IMR-90 (cell line): ENCODE measurements around the gene ZNF732. TPM values are rescaled to one million over a fixed set of nuclear protein-coding genes. Genes with fewer than 3 reads are reported as not detected.

Experiments used
- ATAC-seq: fragments of 200-7000 bp; cut with Tn5 transposase; 2 replicates; pipeline ENCODE4 v1.9.1; 2020; ENCODE audit warnings: low read depth, mild to moderate bottlenecking, moderate library complexity
- BruUV-seq: library from RNA; stranded (reverse); fragments of 400-500 nt; replicated peaks from 2 replicates; lab custom pipeline; 2021; lab: Mats Ljungman, UMichigan
- CTCF ChIA-PET: fragments of 300-600 bp; formaldehyde crosslinking; extraction: SDS; loops from one replicate; lab custom pipeline; 2021; ENCODE audit warnings: antibody characterized with exemption; lab: Yijun Ruan, JAX
- POLR2A ChIA-PET: fragments of 300-600 bp; sonication (Branson Sonifier 250); formaldehyde crosslinking; loops from one replicate; lab custom pipeline; 2022; ENCODE audit warnings: antibody characterized with exemption; ENCODE audit not compliant: unreplicated experiment; lab: Charles Lee
- DNase-seq: peaks from one replicate; pipeline ENCODE4 v3.0.0; 2013
- H2AFZ ChIP-seq: replicated peaks from 2 replicates; pipeline ENCODE3; 2013; ENCODE audit warnings: low read length, mild to moderate bottlenecking; ENCODE audit not compliant: poor library complexity
- H2AK5ac ChIP-seq: 2 replicates; pipeline ENCODE4 v1.6.1; 2013; ENCODE audit warnings: low read depth, low read length, inconsistent platforms
- H2AK9ac ChIP-seq: replicated peaks from 2 replicates; pipeline ENCODE3; 2013; ENCODE audit warnings: mild to moderate bottlenecking, low read depth, low read length, moderate library complexity; ENCODE audit not compliant: poor library complexity
- H2BK120ac ChIP-seq: 2 replicates; pipeline ENCODE4 v1.6.1; 2013; ENCODE audit warnings: low read depth, low read length, inconsistent platforms
- H2BK15ac ChIP-seq: 3 replicates; pipeline ENCODE4 v1.6.1; 2013; ENCODE audit warnings: low read depth, low read length, inconsistent platforms
- H2BK20ac ChIP-seq: 2 replicates; pipeline ENCODE4 v1.6.1; 2013; ENCODE audit warnings: low read depth, mild to moderate bottlenecking, inconsistent platforms, low read length, moderate library complexity
- H2BK5ac ChIP-seq: 2 replicates; pipeline ENCODE4 v1.6.1; 2013; ENCODE audit warnings: mild to moderate bottlenecking, low read depth, low read length, inconsistent platforms; ENCODE audit not compliant: poor library complexity, severe bottlenecking
- H3K14ac ChIP-seq: replicated peaks from 2 replicates; pipeline ENCODE4 v1.6.1; 2013; ENCODE audit warnings: low read depth, low read length, inconsistent platforms
- H3K18ac ChIP-seq: 2 replicates; pipeline ENCODE4 v1.6.1; 2013; ENCODE audit warnings: low read depth, low read length, control low read depth
- H3K23ac ChIP-seq: 2 replicates; pipeline ENCODE4 v1.6.1; 2013; ENCODE audit warnings: low read depth, low read length, inconsistent platforms
- H3K27ac ChIP-seq: 2 replicates; pipeline ENCODE4 v1.5.1; 2013; ENCODE audit warnings: mild to moderate bottlenecking, control low read depth, low read length; ENCODE audit not compliant: insufficient read depth
- H3K27me3 ChIP-seq: 2 replicates; pipeline ENCODE4 v1.6.1; 2013; ENCODE audit warnings: low read length; ENCODE audit not compliant: control insufficient read depth, insufficient read depth
- H3K36me3 ChIP-seq: 2 replicates; pipeline ENCODE4 v1.6.1; 2013; ENCODE audit warnings: low read length, mixed read lengths; ENCODE audit not compliant: control insufficient read depth, insufficient read depth
- H3K4ac ChIP-seq: 2 replicates; pipeline ENCODE4 v1.6.1; 2013; ENCODE audit warnings: low read depth, low read length, inconsistent platforms
- H3K4me1 ChIP-seq: 2 replicates; pipeline ENCODE4 v1.6.1; 2013; ENCODE audit warnings: low read length, mixed read lengths; ENCODE audit not compliant: control insufficient read depth, insufficient read depth
- H3K4me2 ChIP-seq: 2 replicates; pipeline ENCODE4 v1.6.1; 2013; ENCODE audit warnings: low read depth, mild to moderate bottlenecking, control low read depth, low read length, moderate library complexity
- H3K4me3 ChIP-seq: 2 replicates; pipeline ENCODE4 v1.5.1; 2013; ENCODE audit warnings: low read depth, mild to moderate bottlenecking, control low read depth, low read length, moderate library complexity; ENCODE audit not compliant: insufficient read depth
- H3K56ac ChIP-seq: 2 replicates; pipeline ENCODE4 v1.6.1; 2013; ENCODE audit warnings: low read length, inconsistent platforms; ENCODE audit not compliant: insufficient read depth; ENCODE audit errors: extremely low read depth
- H3K79me1 ChIP-seq, 2 experiments: 2 replicates each; pipeline ENCODE4 v1.6.1; 2013; ENCODE audit warnings: low read length in 2 of 2, inconsistent platforms in 1 of 2, low read depth in 1 of 2
- H3K9ac ChIP-seq: 2 replicates; pipeline ENCODE4 v1.6.1; 2013; ENCODE audit warnings: low read depth, low read length, control low read depth
- H3K9me1 ChIP-seq: 2 replicates; pipeline ENCODE4 v1.6.1; 2013; ENCODE audit warnings: low read length, inconsistent platforms; ENCODE audit not compliant: insufficient read depth
- H3K9me3 ChIP-seq: 2 replicates; pipeline ENCODE4 v1.6.1; 2013; ENCODE audit warnings: low read length; ENCODE audit not compliant: control insufficient read depth, insufficient read depth
- H4K20me1 ChIP-seq: 2 replicates; pipeline ENCODE4 v1.6.1; 2013; ENCODE audit warnings: low read length, inconsistent platforms; ENCODE audit not compliant: insufficient read depth
- H4K5ac ChIP-seq: 2 replicates; pipeline ENCODE4 v1.6.1; 2013; ENCODE audit warnings: mild to moderate bottlenecking, low read depth, low read length, control low read depth
- H4K8ac ChIP-seq, 2 experiments: 2 replicates each; pipeline ENCODE4 v1.6.1; 2013; ENCODE audit warnings: low read depth in 2 of 2, low read length in 2 of 2, control low read depth in 1 of 2, inconsistent platforms in 1 of 2
- H4K91ac ChIP-seq: 2 replicates; pipeline ENCODE4 v1.6.1; 2013; ENCODE audit warnings: low read depth, low read length, inconsistent platforms; ENCODE audit not compliant: insufficient read depth
- CEBPB ChIP-seq: IDR thresholded peaks from 2 replicates; pipeline ENCODE4 v1.6.1; 2012; ENCODE audit warnings: low read depth, low read length, improper control_type of control experiment
- MAZ ChIP-seq: IDR thresholded peaks from 2 replicates; pipeline ENCODE4 v1.6.1; 2012; ENCODE audit warnings: low read depth, mild to moderate bottlenecking, low read length, improper control_type of control experiment, moderate library complexity, borderline replicate concordance
- MXI1 ChIP-seq: IDR thresholded peaks from 2 replicates; pipeline ENCODE4 v1.6.1; 2012; ENCODE audit warnings: low read depth, mild to moderate bottlenecking, low read length, moderate library complexity, borderline replicate concordance
- NFE2L2 ChIP-seq: fragments of 150-350 bp; IDR thresholded peaks from 2 replicates; pipeline ENCODE4 v1.6.1; 2016; ENCODE audit warnings: low read depth, mild to moderate bottlenecking, low read length
- RFX5 ChIP-seq: IDR thresholded peaks from 2 replicates; pipeline ENCODE4 v1.8.0; 2012; ENCODE audit warnings: low read depth, mild to moderate bottlenecking, low read length, moderate library complexity
- WGBS, 2 experiments: methylation state at CpG; one replicate each; pipeline versions ENCODE4 v1.1.5 to v1.1.7; 2013; ENCODE audit warnings: missing lambda C conversion rate in 2 of 2; ENCODE audit not compliant: insufficient read length in 1 of 2; ENCODE audit errors: extremely low coverage in 2 of 2; 5-methylcytosine and 5-hydroxymethylcytosine counted together
- dilution Hi-C: fragments of 300-500 bp; cut with HindIII; formaldehyde crosslinking; loops from one replicate; pipeline ENCODE4 v1.14.3; 2018; ENCODE audit warnings: low sequenced_read_pairs; ENCODE audit not compliant: unreplicated experiment
- in situ Hi-C: fragments of 300-500 bp; cut with MboI; formaldehyde crosslinking; loops from 3 replicates; pipeline ENCODE4 v1.14.3; 2019; ENCODE audit warnings: low sequenced_read_pairs, inconsistent platforms, mixed read lengths
- intact Hi-C: fragments of 100-400 bp; cut with micrococcal nuclease; formaldehyde crosslinking; loops from 2 replicates; pipeline ENCODE4 v1.10.0; 2022
- polyA plus RNA-seq, 3 experiments: library from polyadenylated mRNA; depleted of rRNA; stranded (reverse); fragments of >200 nt; gene quantifications; 2 replicates each; pipeline ENCODE4 v1.2.3, GENCODE V29; 2012; ENCODE audit warnings: low replicate concordance in 1 of 3
- total RNA-seq: library from RNA; depleted of rRNA; stranded (reverse); fragments of >200 nt; gene quantifications from 2 replicates; pipeline ENCODE4 v1.2.3, GENCODE V29; 2012

The ZNF732 gene
- total and polyA plus RNA-seq, 2 of the 4 experiments (the other 2 are of a cell fraction): under 0.01 TPM; not detected in 1

- dilution Hi-C loops (no loop called here), in situ Hi-C loops (no loop called here), intact Hi-C loops (no loop called here)
- Histone ChIP-seq H2BK120ac (no peak overlapping the region), H2BK15ac (no peak overlapping the region), H2AK9ac (no peak overlapping the region), H3K14ac (no peak overlapping the region), H4K20me1 (no peaks in the 10 kb centered on the region), H3K27ac (no peak overlapping the region), H2AK5ac (no peak overlapping the region), H2AFZ (no peak overlapping the region), H3K9me1 (no peaks in the 10 kb centered on the region), H3K36me3 (no peaks in the 10 kb centered on the region), H3K4ac (no peak overlapping the region), H4K8ac (no peak overlapping the region), H3K18ac (no peak overlapping the region), H3K23ac (no peak overlapping the region), H2BK20ac (no peak overlapping the region), H3K9ac (no peak overlapping the region), H3K56ac (no peak overlapping the region), H3K27me3 (no peaks in the 10 kb centered on the region), H3K79me1 (no peaks in the 10 kb centered on the region), H3K9me3 (peaks cover 21% of the 10 kb centered on the region), H3K4me3 (no peak overlapping the region), H3K4me1 (no peaks in the 10 kb centered on the region), H4K91ac (no peak overlapping the region), H2BK5ac (no peak overlapping the region), H3K4me2 (no peak overlapping the region), H4K5ac (no peak overlapping the region)
- DNase-seq: no peak
- ATAC-seq: no peak
- BruUV-seq: TSS peak; percentile 51
- ChIA-PET CTCF (no interaction called here), POLR2A (no interaction called here)
- WGBS, 2 experiments: no CpG with 5 or more reads among the region's 5 CpGs
- TF ChIP-seq MXI1 (no peak), RFX5 (no peak), CEBPB (no peak), NFE2L2 (no peak), MAZ (no peak)
Observed at GRCh38 chr4:253936-254756, 51.1 kb downstream of the ZNF732 start.
